OCI-LY7 (cell line): Measurements from ENCODE around the gene WDR90. TPM values are rescaled to one million over a fixed set of nuclear protein-coding genes. Genes with fewer than 3 reads are reported as not detected.
"Not testable (repeated sequence)": the region's sequence is repeated elsewhere in the genome, so short reads cannot be mapped to it uniquely, and the experiment has no call there.

Experiments
- BruUV-seq: library from RNA; stranded (reverse); fragments of 400-500 nt; replicated peaks from 2 replicates; lab custom pipeline; 2021; lab: Mats Ljungman, UMichigan
- CTCF ChIA-PET: fragments of 300-600 bp; sonication (Branson Sonifier 250); formaldehyde crosslinking; loops from one replicate; lab custom pipeline; 2022; ENCODE audit warnings: antibody characterized with exemption; ENCODE audit not compliant: unreplicated experiment; lab: Charles Lee
- POLR2A ChIA-PET: fragments of 300-600 bp; sonication (Branson Sonifier 250); formaldehyde crosslinking; loops from one replicate; lab custom pipeline; 2022; ENCODE audit warnings: antibody characterized with exemption; lab: Charles Lee
- DNase-seq: peaks from one replicate; pipeline ENCODE4 v3.0.0-alpha.2; 2015; ENCODE audit warnings: low spot score
- H2AFZ ChIP-seq: fragments of 200-600 bp; sonication (generic), shearing (Covaris generic); 2 replicates; pipeline ENCODE4 v1.6.1; 2014; ENCODE audit warnings: mild to moderate bottlenecking, antibody characterized with exemption, low read length, moderate library complexity
- H3K27ac ChIP-seq: fragments of 200-600 bp; sonication (generic); 2 replicates; pipeline ENCODE4 v1.5.1; 2014; ENCODE audit warnings: mixed run types, low read depth, mild to moderate bottlenecking, moderate library complexity, low read length, inconsistent platforms; ENCODE audit not compliant: poor library complexity, severe bottlenecking
- H3K36me3 ChIP-seq: fragments of 200-600 bp; sonication (generic); 2 replicates; pipeline ENCODE4 v1.6.1; 2014; ENCODE audit warnings: mild to moderate bottlenecking, antibody characterized with exemption, low read length, moderate library complexity, mixed read lengths; ENCODE audit not compliant: insufficient read depth
- H3K4me1 ChIP-seq: fragments of 200-600 bp; sonication (generic); 2 replicates; pipeline ENCODE4 v1.5.1; 2014; ENCODE audit warnings: mild to moderate bottlenecking, low read length; ENCODE audit not compliant: insufficient read depth, poor library complexity, severe bottlenecking
- H3K4me2 ChIP-seq: fragments of 200-600 bp; sonication (generic); 2 replicates; pipeline ENCODE4 v1.6.1; 2014; ENCODE audit warnings: mild to moderate bottlenecking, low read length
- H3K4me3 ChIP-seq: fragments of 200-600 bp; sonication (generic); 2 replicates; pipeline ENCODE4 v1.5.1; 2014; ENCODE audit warnings: mild to moderate bottlenecking, low read depth, low read length; ENCODE audit not compliant: poor library complexity, severe bottlenecking
- H3K79me2 ChIP-seq: fragments of 200-600 bp; sonication (generic); 2 replicates; pipeline ENCODE4 v1.6.1; 2016; ENCODE audit warnings: low read depth, mild to moderate bottlenecking, low read length, moderate library complexity, mixed read lengths; ENCODE audit not compliant: insufficient read depth
- H3K9me2 ChIP-seq: fragments of 200-600 bp; sonication (generic); 2 replicates; pipeline ENCODE4 v1.6.1; 2016; ENCODE audit warnings: mild to moderate bottlenecking, low read length, mixed read lengths; ENCODE audit not compliant: insufficient read depth
- H3K9me3 ChIP-seq: fragments of 200-600 bp; sonication (generic); 2 replicates; pipeline ENCODE4 v1.6.1; 2014; ENCODE audit warnings: mild to moderate bottlenecking, mixed run types, low read length, mixed read lengths
- H4K20me1 ChIP-seq: fragments of 200-600 bp; sonication (generic); 2 replicates; pipeline ENCODE4 v1.6.1; 2014; ENCODE audit warnings: mild to moderate bottlenecking, antibody characterized with exemption, low read length, moderate library complexity, mixed read lengths; ENCODE audit not compliant: insufficient read depth
- EZH2phosphoT487 ChIP-seq: fragments of 200-600 bp; sonication (generic); IDR thresholded peaks from 2 replicates; pipeline ENCODE4 v1.6.1; 2018; ENCODE audit warnings: low read depth, borderline replicate concordance, mild to moderate bottlenecking, mixed run types, antibody characterized with exemption, low read length, moderate library complexity, mixed read lengths
- intact Hi-C: fragments of 100-400 bp; cut with micrococcal nuclease; formaldehyde crosslinking; loops from one replicate; pipeline ENCODE4 v1.10.0; 2022; ENCODE audit not compliant: unreplicated experiment
- total RNA-seq, 2 experiments: library from RNA; depleted of rRNA in 1 of 2; stranded (reverse); fragments of >200 nt in 1 of 2; shearing (Covaris generic) in 1 of 2; gene quantifications; 2 replicates each; pipeline ENCODE4 v1.2.3, GENCODE V29; 2014 to 2022
- TF ChIP-seq, protein P1 (sequence below): fragments of 200-600 bp; sonication (generic); conservative IDR thresholded peaks from 2 replicates; pipeline ENCODE4 v1.5.1; 2014; ENCODE audit warnings: mild to moderate bottlenecking, antibody characterized with exemption, low read length, moderate library complexity, mixed read lengths

WDR90 gene
- total RNA-seq, 2 experiments from 2014 or later, result 110 to 153 TPM

DNA sequence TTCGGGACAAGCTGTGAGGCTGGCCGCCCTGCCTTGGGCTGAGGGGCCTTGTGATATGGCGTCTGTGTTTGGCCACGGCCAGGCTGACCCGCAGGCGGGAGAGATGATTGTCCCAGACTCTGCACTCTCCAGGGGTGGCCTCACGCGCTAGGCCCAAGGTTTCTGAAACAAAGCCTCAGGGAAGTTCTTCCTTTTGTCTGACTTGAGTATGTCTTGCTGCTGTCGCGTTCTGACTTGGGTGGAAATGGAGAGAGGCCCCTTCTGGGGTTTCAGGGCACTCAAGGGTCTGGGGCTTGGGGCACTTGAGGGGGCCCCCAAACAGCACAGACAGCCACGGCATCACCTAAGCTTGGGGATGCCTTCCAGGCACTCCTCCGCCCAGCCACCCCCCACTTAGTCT, 61.9 kb downstream of the WDR90 start:
- Histone ChIP-seq H3K9me3 (no peaks in the 10 kb centered on the region), H3K4me3 (no peak overlapping the region), H3K79me2 (no peaks in the 10 kb centered on the region), H3K4me2 (no peak overlapping the region), H3K9me2 (no peaks in the 10 kb centered on the region), H3K27ac (no peak overlapping the region), H3K36me3 (no peaks in the 10 kb centered on the region), H3K4me1 (peaks cover 12% of the 10 kb centered on the region), H2AFZ (no peak overlapping the region), H4K20me1 (no peaks in the 10 kb centered on the region)
- BruUV-seq, result no TSS peak
- DNase-seq, result no peak
- no peak for TF ChIP-seq EZH2phosphoT487
- TF ChIP-seq, protein P1, sequence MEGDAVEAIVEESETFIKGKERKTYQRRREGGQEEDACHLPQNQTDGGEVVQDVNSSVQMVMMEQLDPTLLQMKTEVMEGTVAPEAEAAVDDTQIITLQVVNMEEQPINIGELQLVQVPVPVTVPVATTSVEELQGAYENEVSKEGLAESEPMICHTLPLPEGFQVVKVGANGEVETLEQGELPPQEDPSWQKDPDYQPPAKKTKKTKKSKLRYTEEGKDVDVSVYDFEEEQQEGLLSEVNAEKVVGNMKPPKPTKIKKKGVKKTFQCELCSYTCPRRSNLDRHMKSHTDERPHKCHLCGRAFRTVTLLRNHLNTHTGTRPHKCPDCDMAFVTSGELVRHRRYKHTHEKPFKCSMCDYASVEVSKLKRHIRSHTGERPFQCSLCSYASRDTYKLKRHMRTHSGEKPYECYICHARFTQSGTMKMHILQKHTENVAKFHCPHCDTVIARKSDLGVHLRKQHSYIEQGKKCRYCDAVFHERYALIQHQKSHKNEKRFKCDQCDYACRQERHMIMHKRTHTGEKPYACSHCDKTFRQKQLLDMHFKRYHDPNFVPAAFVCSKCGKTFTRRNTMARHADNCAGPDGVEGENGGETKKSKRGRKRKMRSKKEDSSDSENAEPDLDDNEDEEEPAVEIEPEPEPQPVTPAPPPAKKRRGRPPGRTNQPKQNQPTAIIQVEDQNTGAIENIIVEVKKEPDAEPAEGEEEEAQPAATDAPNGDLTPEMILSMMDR, result no peak
- CTCF ChIA-PET, result no interaction called here
- POLR2A ChIA-PET, result no interaction called here
- intact Hi-C loops, result loop anchor here (1.0 kb wide), 1 partner anchor 74 kb away; no protein-coding TSS in a partner anchor

DNA sequence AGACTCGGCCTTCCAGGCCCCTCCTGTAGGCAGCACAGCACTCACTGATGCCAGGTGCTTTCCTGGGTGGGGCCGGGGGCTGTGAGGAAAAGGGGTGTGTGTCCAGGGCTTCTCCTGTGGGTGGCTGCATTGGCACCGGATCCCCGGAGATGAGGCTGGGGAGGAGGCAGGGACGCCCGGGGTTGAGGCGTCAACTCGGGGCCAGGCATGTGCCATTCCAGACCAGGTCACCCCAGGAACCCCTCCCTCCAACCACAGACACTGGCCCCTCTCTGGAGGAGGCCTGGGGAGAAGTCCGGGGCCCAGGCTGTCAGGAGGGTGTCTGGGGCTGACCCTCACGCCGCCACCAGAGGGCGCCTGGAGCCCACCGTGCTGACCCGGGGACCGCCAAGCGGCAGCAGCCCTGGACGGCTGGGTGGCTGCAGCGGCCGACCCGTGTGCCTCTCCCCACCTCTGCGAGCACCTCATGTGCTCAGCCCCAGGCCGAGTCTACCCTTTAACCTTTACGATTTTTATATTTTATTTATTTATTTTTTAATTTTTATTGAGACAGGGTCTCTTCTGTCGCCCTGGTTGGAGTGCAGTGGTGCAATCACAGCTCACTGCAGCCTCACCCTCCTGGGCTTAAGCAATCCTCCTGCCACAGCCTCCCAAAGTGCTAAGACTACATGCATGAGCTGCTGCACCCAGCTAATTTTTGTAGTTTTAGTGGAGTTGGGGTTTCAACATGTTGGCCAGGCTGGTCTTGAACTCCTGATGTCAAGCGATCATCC, 62.6 kb downstream of the WDR90 start:
- no peak overlapping the region for H3K4me3 ChIP-seq
- no peaks in the 10 kb centered on the region for H3K9me2 ChIP-seq
- BruUV-seq, result no TSS peak
- no peak overlapping the region for H3K27ac ChIP-seq
- H3K9me3 ChIP-seq, result no peaks in the 10 kb centered on the region
- no peak for TF ChIP-seq EZH2phosphoT487
- TF ChIP-seq, protein P1, result peak; percentile 84
- no peak overlapping the region for H2AFZ ChIP-seq
- intact Hi-C loops, result loop anchor here (1.0 kb wide), 1 partner anchor 74 kb away; no protein-coding TSS in a partner anchor
- H3K4me2 ChIP-seq, result no peak overlapping the region
- peaks cover 17% of the 10 kb centered on the region for H3K4me1 ChIP-seq
- H3K36me3 ChIP-seq, result no peaks in the 10 kb centered on the region
- POLR2A ChIA-PET, result interaction anchor here (0.7 to 1.0 kb wide), 2 partner anchors 10 to 28 kb away, joined by 3 to 6 read pairs; no protein-coding TSS in a partner anchor
- DNase-seq, result peak; percentile 82
- H4K20me1 ChIP-seq, result no peaks in the 10 kb centered on the region
- H3K79me2 ChIP-seq, result no peaks in the 10 kb centered on the region
- CTCF ChIA-PET, result interaction anchor here (0.6 kb wide), 1 partner anchor 19 kb away, joined by 4 read pairs; no protein-coding TSS in a partner anchor

DNA sequence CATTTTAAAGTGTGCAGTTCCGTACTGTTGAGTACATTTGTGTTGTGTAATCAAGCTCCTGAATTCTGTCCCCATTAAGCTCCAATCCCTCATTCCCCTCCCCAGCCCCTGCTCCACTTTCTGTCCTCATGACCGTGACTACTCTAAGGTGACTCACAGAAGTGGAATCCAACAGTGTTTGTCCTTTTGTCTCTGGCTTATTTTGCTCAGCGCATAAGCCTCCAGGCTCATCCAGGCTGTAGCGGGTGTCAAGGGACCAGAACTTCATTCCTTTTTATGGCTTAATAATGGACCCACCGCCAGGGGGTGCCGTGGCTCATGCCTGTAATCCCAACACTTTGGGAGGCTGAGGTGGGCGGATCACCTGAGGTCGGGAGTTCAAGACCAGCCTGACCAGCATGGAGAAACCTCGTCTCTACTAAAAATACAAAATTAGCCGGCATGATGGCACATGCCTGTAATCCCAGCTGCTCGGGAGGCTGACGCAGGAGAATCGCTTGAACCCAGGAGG, 63.6 kb downstream of the WDR90 start:
- CTCF ChIA-PET, result interaction anchor here (0.6 kb wide), 1 partner anchor 15 kb away, joined by 3 read pairs; no protein-coding TSS in a partner anchor
- DNase-seq, result peak; percentile 67
- not testable (repeated sequence) for H3K36me3 ChIP-seq

More for the DNA sequence above, 63.6 kb downstream of the WDR90 start:
- H3K79me2 ChIP-seq, H3K9me2 ChIP-seq, H4K20me1 ChIP-seq, BruUV-seq, H3K4me3 ChIP-seq, H3K27ac ChIP-seq, intact Hi-C loops, H2AFZ ChIP-seq, H3K4me2 ChIP-seq, H3K9me3 ChIP-seq: not testable (repeated sequence)
- POLR2A ChIA-PET, result interaction anchor here (0.7 to 1.0 kb wide), 2 partner anchors 9 to 27 kb away, joined by 3 to 6 read pairs; no protein-coding TSS in a partner anchor
- TF ChIP-seq, protein P1, result peak; percentile 73
- H3K4me1 ChIP-seq, result peaks cover 17% of the 10 kb centered on the region
